Transverse colon (tissue), 4 donors: Measurements from ENCODE around the gene ZNF429.

Experiments
- POLR2A ChIP-seq: fragments of 450-650 bp; IDR thresholded peaks from one replicate; pipeline ENCODE4 v1.6.1; 2016; ENCODE audit warnings: antibody characterized with exemption, mild to moderate bottlenecking, moderate library complexity
- POLR2AphosphoS5 ChIP-seq, 3 donors: sonication (generic); formaldehyde crosslinking; IDR thresholded peaks; one replicate each; pipeline ENCODE4 v1.6.1; 2016; ENCODE audit warnings: antibody characterized with exemption in 3 of 3
- TF ChIP-seq, protein P1 (sequence below), 5 experiments: fragments of 200-600 bp in 3 of 5; fragments of 450-650 bp in 2 of 5; sonication (generic) in 3 of 5; IDR thresholded peaks; 1 replicate in 2 of 5; 2 replicates in 3 of 5; pipeline ENCODE4 v1.5.1; 2016 to 2017; ENCODE audit warnings: antibody characterized with exemption in 5 of 5, inconsistent platforms in 3 of 5, mild to moderate bottlenecking in 2 of 5, moderate library complexity in 1 of 5

DNA sequence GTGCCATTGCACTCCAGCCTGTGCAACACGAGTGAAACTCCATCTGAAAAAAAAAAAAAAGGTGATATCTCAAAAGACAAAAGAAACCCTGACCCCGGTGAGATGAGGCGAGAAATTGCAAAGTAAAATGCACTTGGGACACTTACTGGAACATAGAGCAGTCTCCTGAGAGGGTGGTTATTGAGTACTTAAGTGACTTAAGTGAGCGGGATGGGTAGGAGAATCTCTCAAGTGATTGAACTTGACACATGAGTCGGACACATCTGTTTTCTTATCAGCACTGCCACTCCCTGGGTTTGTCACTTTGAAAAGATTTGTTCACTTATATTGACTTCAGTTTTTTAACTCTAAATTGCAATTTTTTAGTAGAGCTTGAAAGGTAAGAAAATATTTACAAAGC, 2.8 kb downstream of the ZNF429 start:
- TF ChIP-seq, protein P1, sequence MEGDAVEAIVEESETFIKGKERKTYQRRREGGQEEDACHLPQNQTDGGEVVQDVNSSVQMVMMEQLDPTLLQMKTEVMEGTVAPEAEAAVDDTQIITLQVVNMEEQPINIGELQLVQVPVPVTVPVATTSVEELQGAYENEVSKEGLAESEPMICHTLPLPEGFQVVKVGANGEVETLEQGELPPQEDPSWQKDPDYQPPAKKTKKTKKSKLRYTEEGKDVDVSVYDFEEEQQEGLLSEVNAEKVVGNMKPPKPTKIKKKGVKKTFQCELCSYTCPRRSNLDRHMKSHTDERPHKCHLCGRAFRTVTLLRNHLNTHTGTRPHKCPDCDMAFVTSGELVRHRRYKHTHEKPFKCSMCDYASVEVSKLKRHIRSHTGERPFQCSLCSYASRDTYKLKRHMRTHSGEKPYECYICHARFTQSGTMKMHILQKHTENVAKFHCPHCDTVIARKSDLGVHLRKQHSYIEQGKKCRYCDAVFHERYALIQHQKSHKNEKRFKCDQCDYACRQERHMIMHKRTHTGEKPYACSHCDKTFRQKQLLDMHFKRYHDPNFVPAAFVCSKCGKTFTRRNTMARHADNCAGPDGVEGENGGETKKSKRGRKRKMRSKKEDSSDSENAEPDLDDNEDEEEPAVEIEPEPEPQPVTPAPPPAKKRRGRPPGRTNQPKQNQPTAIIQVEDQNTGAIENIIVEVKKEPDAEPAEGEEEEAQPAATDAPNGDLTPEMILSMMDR (IDR thresholded peaks at IDR 0.05), result no peak
- no peak for TF ChIP-seq POLR2A
- no peak for TF ChIP-seq POLR2AphosphoS5 (IDR thresholded peaks at IDR 0.05)
